Natural killer cell (primary cell): ENCODE data around the gene ZRSR2. TPM values are rescaled to one million over a fixed set of nuclear protein-coding genes. Genes with fewer than 3 reads are reported as not detected.

Experiments
- ATAC-seq, 3 donors: fragments of 150-1000 bp in 2 of 3; fragments of 200-7000 bp in 1 of 3; cut with Tn5 transposase; 1 replicate in 1 of 3; 2 replicates in 2 of 3; pipeline ENCODE4 v1.10.0; 2021; ENCODE audit warnings: mild to moderate bottlenecking in 2 of 3, moderate library complexity in 2 of 3
- DNase-seq, 2 donors: peaks; one replicate each; pipeline versions ENCODE4 v3.0.0 to v3.0.0-alpha.2; 2013 to 2021; ENCODE audit warnings: mixed read lengths in 1 of 2
- H3K27ac ChIP-seq: one replicate; pipeline ENCODE4 v1.5.1; 2013; ENCODE audit warnings: mild to moderate bottlenecking, low read length
- H3K27me3 ChIP-seq: one replicate; pipeline ENCODE4 v1.6.1; 2013; ENCODE audit warnings: low read length; ENCODE audit not compliant: control insufficient read depth, insufficient read depth
- H3K36me3 ChIP-seq: one replicate; pipeline ENCODE4 v1.6.1; 2013; ENCODE audit warnings: low read length; ENCODE audit not compliant: control insufficient read depth, insufficient read depth
- H3K4me1 ChIP-seq: one replicate; pipeline ENCODE4 v1.6.1; 2013; ENCODE audit warnings: low read length; ENCODE audit not compliant: control insufficient read depth, insufficient read depth
- H3K4me3 ChIP-seq: one replicate; pipeline ENCODE4 v1.5.1; 2013; ENCODE audit warnings: low read length
- H3K9me3 ChIP-seq: one replicate; pipeline ENCODE4 v1.6.1; 2013; ENCODE audit warnings: low read length; ENCODE audit not compliant: control insufficient read depth, insufficient read depth
- H3K27ac Mint-ChIP-seq, 2 donors: one replicate each; pipeline ENCODE4 v1.8.0; 2022; ENCODE audit warnings: mild to moderate bottlenecking in 2 of 2, mixed read lengths in 2 of 2, moderate library complexity in 1 of 2
- H3K27me3 Mint-ChIP-seq, 2 donors: one replicate each; pipeline ENCODE4 v1.8.0; 2022; ENCODE audit warnings: low read depth in 2 of 2, mixed read lengths in 2 of 2
- H3K36me3 Mint-ChIP-seq: one replicate; pipeline ENCODE4 v1.8.0; 2022; ENCODE audit warnings: mixed read lengths
- H3K4me1 Mint-ChIP-seq, 2 donors: one replicate each; pipeline ENCODE4 v1.8.0; 2022; ENCODE audit warnings: mixed read lengths in 2 of 2
- H3K4me3 Mint-ChIP-seq: one replicate; pipeline ENCODE4 v1.8.0; 2022; ENCODE audit warnings: mild to moderate bottlenecking, moderate library complexity, mixed read lengths
- H3K9me3 Mint-ChIP-seq, 2 donors: one replicate each; pipeline ENCODE4 v1.8.0; 2022; ENCODE audit warnings: mixed read lengths in 2 of 2
- CTCF ChIP-seq: fragments of 200-600 bp; IDR thresholded peaks from one replicate; pipeline ENCODE4 v1.8.0; 2022; ENCODE audit warnings: antibody characterized with exemption
- WGBS: methylation state at CpG from one replicate; pipeline ENCODE4 v1.1.7; 2013; ENCODE audit warnings: missing lambda C conversion rate; ENCODE audit not compliant: insufficient coverage; 5-methylcytosine and 5-hydroxymethylcytosine counted together
- intact Hi-C: fragments of 100-400 bp; cut with micrococcal nuclease; formaldehyde crosslinking; loops from one replicate; pipeline ENCODE4 v1.14.2; 2022
- total RNA-seq, 4 donors: library from RNA; stranded (reverse); fragments of 120-200 nt in 1 of 4; gene quantifications; one replicate each; pipeline versions ENCODE4 v1.2.3 to v1.2.4, GENCODE V29; 2013 to 2022

ZRSR2 gene
- total RNA-seq, 3 donors from 2014 or later (not counting 1 experiment from before 2014, with no cell fraction given) = 21.7 to 44.2 (median 28.2) TPM

GRCh38 chrX:15812192-15812938 is 22.1 kb downstream of the ZRSR2 start:
- Mint-ChIP-seq H3K36me3 (peaks cover 21% of the 10 kb centered on the region), H3K4me3 (no peak overlapping the region), H3K4me1 (peaks cover 22 to 27% of the 10 kb centered on the region in 2 donors)

GRCh38 chrX:15813416-15813815 is 23.1 kb downstream of the ZRSR2 start:
- TF ChIP-seq CTCF = no peak
- intact Hi-C loops = no loop called here
- Histone ChIP-seq H3K27ac (no peak overlapping the region), H3K4me3 (no peak overlapping the region), H3K9me3 (no peaks in the 10 kb centered on the region), H3K4me1 (peaks cover 19% of the 10 kb centered on the region), H3K36me3 (peaks cover 32% of the 10 kb centered on the region), H3K27me3 (no peaks in the 10 kb centered on the region)
- Mint-ChIP-seq H3K27me3 (no peaks in the 10 kb centered on the region), H3K36me3 (peaks cover 21% of the 10 kb centered on the region), H3K4me3 (no peak overlapping the region), H3K9me3 (no peaks in the 10 kb centered on the region), H3K27ac (no peak overlapping the region), H3K4me1 (peaks cover 22 to 27% of the 10 kb centered on the region in 2 donors)
- 89% methylated on average over 1 of the region's 1 CpG for WGBS
- DNase-seq (no peak), ATAC-seq (no peak)

More at GRCh38 chrX:15812192-15812938, 22.1 kb downstream of the ZRSR2 start:
- Histone ChIP-seq H3K27me3 (no peaks in the 10 kb centered on the region), H3K27ac (no peak overlapping the region), H3K4me3 (no peak overlapping the region), H3K4me1 (peaks cover 19% of the 10 kb centered on the region), H3K9me3 (no peaks in the 10 kb centered on the region), H3K36me3 (peaks cover 31% of the 10 kb centered on the region)
- ATAC-seq = no peak
- DNase-seq = no peak
- Mint-ChIP-seq H3K27me3 (no peaks in the 10 kb centered on the region), H3K9me3 (no peaks in the 10 kb centered on the region), H3K27ac (peak overlapping the region in 1 of 2 donors; percentile 15)
- TF ChIP-seq CTCF = no peak
- intact Hi-C loops = no loop called here
- WGBS = 98% methylated on average over 7 of the region's 8 CpGs

GRCh38 chrX:15814771-15815365 is 24.6 kb downstream of the ZRSR2 start:
- peaks cover 19% of the 10 kb centered on the region for H3K4me1 ChIP-seq
- Mint-ChIP-seq H3K27me3 (no peaks in the 10 kb centered on the region), H3K27ac (peak overlapping the region in 1 of 2 donors; percentile 33), H3K36me3 (peaks cover 14% of the 10 kb centered on the region), H3K4me1 (peaks cover 22 to 27% of the 10 kb centered on the region in 2 donors), H3K4me3 (no peak overlapping the region), H3K9me3 (no peaks in the 10 kb centered on the region)
- H3K9me3 ChIP-seq = no peaks in the 10 kb centered on the region
- DNase-seq (peak in 1 of 2 donors; percentile 27), ATAC-seq (peak in 1 of 3 donors; percentile 46)
- no peak for TF ChIP-seq CTCF
- peaks cover 31% of the 10 kb centered on the region for H3K36me3 ChIP-seq
- no peak overlapping the region for H3K27ac ChIP-seq
- intact Hi-C loops = no loop called here
- H3K4me3 ChIP-seq = no peak overlapping the region
- WGBS = 62% methylated on average over 5 of the region's 6 CpGs
- H3K27me3 ChIP-seq = no peaks in the 10 kb centered on the region
